CD4-positive, alpha-beta T cell treated with Interleukin-2 at 100 ng/mL for 4 hours (primary cell): ENCODE measurements around the gene EXOC3L4.
A peak's percentile ranks its signal among the peaks of the same experiment; 100 is the strongest.

Experiments
- DNase-seq: peaks from one replicate; pipeline ENCODE4 v3.0.0-alpha.2; 2020; ENCODE audit warnings: low spot score

The EXOC3L4 gene

DNA sequence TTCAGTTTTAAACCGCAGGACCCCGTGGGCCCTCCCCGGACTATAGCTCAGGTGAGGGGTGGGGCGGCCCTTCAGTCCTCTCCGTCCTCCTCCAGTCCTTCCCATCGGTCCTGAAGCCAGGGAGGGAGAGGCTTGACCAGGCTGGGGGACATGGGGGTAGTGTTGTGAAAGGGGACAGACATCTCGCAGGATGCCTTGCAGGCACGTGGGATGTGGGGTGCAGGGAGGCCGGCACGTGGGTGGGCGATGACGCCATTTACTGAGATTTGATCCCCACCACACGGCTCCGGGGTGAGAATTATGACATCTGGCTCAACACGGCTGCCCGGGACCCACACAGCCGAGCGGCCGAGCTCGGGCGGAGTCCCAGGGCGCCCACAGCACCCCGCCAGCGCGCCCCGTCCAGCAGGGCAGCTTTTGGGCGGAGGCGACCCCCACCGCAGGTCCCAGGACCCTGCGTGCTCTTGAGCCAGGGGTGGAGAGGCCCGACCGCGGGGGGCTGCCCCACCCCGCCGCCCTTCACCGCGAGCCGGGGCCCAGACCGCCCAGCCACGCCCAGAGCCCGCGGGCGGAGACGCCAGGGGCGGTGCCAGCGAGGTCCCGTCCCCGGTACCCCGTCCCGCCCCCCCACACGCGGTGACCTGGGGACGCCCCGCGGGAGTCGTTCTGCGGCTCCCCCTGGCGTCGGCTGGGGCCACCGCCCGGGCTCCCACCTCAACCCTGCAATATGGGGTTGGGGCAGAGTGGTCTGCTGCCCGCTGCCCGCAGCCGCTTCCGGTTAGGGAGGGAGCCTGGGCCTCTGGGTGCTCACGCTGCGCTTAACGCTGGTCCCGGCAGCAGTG lies 3.3 kb upstream of the EXOC3L4 start:
- peak; percentile 68 for DNase-seq

DNA sequence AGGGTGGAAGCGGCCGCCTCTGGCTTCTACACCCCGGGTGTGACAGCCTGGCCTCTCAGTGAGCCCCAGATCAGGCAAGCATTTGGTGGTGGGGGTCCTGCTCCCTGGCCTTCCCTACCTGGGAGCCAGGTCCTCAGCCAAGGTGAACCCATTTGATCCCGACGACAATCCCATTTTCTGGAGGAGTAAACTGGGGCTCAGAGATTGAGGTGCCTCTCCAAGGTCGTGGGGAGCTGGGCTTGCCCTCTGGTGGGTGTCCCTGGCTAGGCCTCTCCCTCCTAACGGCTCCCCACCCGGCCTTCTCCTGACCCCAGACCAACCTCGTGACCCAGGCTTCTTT lies 2.7 kb upstream of the EXOC3L4 start:
- no peak for DNase-seq

DNA sequence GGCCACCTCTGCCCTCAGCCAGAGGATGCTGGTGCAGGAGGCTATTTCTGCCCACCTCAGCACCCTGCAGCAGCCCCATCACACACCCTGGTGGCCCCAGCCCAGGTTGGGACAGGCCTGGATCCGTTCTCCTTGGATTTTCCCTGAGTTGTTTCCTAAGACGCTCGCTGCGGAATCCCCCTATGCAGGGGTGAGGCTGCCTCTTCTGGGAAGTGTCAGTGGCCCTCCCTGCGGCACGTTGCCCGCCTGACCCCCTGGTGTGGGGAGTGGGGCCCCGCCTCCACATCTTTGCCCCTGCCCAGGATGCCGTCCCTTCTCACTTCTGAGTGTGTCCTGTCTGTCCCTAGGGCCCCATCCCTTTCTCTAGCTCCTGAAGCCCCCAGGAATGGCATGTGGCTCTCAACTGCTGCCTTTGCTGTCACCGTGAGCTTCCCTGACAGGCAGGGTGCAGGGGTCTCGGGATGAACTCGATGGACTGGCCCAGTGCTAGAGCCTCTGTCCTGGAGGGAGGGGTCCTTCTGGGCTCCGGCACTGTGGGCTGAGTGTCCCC lies 594 bp upstream of the EXOC3L4 start:
- DNase-seq = no peak

DNA sequence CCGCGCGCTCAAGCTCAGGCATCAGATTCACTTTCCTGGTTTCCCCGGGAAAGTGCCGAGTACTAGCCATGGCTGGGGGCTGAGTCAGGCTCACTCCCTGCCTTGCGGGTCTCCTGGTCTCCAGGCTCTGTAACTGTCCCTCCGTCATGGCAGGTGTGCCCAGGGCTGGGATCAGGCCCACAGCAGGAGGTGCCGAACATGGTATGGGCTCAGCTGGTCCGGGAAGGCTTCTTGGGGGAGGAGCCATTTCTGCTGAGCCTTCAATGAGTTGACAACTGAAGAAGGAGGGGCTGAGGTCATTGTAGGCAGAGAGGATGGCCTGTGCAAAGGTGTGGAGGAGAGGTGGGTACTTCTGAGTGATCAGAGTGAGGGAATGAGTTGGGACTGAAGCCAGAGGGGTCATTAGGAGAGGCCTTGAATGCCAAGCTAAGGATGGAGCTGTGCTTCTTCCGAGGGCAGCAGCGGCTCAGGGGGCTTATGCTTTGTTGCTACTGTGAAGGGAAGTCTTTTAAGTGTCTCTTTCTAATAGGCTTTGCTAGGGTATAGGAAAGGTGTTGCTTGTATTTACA lies 769 bp downstream of the EXOC3L4 start:
- DNase-seq = no peak

DNA sequence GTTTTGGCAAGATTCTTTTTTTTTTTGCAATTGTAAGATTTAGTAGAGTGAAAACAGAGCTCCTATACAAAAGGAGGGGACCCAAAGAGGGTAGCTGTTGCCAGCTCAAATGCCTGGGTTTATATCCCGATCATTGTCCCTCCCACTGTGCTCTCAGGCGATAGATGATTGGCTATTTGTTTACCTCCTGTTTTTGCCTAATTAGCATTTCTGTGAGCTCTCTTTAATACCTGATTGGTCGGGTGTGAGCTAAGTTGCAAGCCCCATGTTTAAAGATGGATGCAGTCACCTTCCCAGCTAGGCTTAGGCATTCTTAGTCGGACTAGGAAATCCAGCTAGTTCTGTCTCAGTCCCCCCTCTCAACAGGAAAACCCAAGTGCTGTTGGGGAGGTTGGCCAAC lies 1.9 kb downstream of the EXOC3L4 start:
- DNase-seq = no peak

DNA sequence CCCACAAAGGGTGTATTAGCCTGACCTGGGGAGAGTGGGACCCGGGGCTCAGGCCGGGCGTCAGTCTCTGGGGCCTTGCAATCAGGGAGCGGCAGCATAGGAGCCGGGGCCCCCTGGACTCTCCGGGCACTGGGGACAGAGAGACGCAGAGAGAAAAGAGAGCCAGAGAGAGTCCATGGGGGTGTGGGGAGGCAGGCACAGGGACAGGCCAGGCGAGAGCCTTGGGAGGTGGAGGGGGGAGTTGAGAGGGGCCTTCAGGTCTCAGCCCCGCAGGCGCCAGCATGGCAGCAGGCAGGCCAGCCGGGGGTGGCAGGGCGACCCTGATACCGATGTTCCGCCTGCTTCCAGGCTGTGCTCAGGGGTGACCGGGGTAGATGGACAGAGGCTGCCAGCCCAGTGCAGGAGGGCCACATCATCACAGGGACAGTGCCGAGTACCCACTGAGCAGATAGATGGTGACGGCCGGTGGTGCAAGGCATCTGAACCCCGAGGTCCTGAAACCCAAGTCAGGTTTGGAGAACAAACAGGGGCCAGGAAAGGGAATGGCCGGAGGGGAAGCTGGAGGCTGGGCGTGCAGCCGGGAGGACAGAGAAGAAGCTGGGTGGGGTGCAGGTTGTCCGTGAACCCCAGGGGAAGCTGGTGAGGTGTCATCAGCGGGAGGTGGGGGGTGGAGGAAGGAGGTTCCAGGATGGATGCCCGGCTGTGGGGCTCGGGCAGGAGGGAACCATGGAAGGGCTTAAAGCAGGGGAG lies 2.9 kb downstream of the EXOC3L4 start:
- DNase-seq = no peak

DNA sequence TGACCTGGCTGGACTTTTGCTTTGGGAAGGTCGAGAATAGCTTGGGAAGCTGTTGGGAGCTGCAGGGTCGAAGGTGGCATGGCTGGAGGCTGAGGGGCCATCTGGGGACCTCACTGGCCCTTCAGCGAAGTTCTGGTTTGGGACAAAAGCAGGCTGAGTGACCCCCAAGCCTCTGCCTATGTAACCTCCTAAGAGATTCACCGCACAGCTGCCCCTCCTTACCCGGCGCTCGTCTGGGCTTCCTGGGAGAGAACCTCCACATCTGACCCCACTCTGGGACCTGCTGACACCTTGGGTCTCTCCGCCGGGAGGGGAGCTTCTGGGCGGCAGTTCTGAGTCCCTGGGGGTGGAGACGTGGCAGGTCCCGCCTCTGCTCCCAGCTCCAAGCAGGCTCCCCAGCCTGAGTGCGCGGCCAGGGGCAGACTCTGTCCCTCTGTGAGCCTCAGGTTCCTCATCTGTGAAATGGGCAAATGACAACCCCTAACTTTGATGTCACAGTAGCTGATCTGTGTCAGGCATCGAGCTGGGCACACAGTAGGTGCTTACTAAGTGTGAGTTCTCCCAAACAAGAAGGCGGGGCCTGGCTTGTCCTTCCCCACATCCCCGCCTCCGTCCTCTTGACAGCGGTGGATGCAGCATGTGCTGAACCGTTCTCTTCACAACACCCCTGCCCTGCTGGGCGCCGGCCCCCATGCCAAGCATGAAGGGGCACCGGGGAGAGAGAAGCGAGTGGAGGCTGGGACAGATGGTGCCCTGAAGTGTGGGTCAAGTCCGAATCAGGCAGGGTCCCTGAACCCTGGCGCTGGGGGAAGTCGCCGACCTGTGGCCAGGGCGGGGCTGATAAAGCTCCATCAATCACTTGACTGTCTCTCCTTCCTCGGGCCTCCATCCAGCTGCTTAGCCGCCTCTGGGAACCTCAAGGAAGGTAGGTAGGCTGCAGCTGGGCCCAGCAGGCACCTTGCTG lies 3.8 kb downstream of the EXOC3L4 start:
- no peak for DNase-seq

DNA sequence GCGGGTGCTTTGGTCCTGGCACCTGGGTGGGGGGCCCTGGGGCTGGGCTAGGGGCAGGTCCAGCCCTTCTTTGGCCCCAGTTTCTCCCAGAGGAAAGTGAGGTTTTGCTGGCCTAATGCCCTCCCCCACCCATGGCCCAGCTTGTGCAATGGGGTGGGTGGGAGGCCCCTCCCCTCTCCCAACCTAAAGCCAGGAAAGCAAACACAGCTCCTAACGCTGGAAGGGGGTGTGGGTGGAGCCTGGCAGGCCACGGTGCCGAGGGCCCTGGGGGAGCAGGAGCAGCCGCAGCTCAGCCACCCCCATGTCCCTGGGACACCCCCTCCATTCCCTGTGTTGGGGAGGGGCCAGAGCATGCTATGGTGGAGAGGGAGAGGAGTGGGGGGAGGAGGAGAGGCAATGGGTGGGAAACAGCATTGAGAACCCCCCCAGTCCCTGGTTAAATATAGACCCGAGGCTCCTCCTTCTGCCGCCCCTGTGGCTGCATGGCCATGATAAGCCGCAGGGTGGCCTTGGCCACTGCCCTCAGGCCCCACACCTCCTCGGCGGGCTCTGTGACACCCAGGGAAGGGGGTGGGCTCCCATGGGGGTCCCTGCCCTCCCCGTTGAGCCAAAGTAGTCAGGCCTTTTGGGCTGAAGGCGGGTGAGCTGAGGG lies 4.7 kb downstream of the EXOC3L4 start:
- DNase-seq = no peak

DNA sequence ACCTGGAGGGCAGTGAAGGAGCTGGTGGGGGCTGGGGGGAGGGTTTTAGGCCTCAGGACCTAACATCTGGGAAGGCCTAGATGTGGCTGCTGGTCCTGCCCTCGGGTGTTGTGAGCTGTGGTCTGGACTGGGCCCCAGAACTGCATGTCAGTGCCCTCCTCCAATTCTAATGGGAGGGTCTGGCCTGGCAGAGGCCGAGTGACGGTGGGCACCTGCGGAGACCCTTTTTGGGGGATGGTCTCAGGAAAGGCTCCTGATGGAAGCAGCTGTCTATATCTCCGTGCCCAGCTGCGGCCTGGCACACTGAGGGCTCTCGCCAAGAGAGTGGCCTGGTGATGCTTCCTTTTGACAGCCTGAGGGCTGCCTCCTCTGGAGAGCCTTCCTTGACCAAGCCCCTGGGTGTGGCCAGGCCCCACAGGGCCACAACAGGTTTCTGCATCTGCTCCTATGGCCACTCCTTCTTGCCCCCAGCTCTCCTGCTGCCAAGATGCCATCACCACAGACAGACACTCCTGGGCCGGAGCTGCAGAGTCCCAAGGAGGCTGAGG lies 5.3 kb downstream of the EXOC3L4 start:
- no peak for DNase-seq

DNA sequence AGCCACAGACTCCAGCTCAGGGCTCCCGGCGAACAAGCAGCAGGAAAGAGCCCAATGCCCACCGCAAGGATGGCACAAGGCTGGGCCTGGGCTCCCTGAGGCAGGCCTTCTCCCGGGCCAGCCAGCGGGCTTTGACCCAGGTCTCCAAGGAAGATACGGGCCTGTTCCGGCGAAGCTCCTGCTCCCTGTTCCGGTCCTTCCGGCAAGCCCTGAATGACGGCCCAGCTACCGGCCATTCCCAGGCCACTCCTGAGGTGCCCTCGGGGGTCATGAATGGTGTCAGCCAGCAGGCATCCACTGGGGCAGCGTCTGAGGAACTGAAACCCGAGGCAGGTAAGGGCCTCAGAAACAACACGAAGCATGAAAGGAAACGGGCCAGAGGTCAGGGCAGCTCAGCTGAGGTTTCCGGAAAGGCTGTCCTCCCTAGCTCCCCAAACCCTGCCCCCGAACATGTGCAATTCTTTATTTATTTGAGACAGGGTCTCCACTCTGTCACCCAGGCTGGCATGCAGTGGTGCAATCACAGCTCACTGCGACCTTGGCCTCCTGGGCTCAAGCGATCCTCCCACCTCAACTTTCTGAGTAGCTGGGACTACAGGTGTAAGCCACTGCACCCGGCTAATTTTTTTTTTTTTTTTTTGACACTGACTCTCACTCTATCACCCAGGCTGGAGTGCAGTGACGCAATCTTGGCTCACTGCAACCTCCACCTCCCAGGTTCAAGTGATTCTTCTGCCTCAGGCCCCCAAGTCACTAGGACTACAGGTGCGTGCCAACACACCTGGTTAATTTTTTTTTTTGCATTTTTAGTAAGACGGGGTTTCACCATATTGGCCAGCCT lies 6.0 kb downstream of the EXOC3L4 start:
- DNase-seq = no peak

DNA sequence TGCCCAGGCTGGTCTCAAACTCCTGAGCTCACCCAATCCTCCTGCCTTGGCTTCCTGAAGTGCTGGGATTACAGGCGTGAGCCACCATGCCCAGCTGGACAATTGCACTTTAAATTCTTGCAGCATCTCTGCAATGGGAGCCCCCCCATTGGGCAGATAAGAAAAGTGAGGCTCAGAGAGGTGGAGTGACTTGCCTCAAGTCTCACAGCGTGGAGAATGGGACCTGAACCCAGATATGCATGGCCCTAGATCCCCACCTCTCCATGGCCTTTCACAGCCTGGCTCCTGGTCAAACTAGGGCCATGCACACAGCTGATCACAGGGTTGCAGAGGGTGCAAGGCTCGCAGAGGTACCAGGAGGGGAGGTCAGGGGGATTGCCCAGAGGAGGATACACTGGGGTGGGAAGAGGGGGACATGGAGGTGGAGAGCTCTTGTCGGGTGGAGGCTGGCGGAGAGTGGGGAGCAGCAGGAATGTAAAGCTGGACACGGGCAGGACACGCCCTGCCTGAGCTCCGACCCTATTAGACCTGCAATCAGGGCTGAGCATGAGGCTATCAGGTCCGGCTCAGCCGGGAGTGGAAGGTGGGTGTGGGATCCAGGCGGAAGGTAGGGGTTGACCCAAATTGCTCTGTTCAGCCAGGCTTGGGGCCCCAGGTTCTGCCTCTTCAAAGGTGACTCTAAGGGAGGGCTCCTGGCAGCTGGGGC lies 6.9 kb downstream of the EXOC3L4 start:
- no peak for DNase-seq

DNA sequence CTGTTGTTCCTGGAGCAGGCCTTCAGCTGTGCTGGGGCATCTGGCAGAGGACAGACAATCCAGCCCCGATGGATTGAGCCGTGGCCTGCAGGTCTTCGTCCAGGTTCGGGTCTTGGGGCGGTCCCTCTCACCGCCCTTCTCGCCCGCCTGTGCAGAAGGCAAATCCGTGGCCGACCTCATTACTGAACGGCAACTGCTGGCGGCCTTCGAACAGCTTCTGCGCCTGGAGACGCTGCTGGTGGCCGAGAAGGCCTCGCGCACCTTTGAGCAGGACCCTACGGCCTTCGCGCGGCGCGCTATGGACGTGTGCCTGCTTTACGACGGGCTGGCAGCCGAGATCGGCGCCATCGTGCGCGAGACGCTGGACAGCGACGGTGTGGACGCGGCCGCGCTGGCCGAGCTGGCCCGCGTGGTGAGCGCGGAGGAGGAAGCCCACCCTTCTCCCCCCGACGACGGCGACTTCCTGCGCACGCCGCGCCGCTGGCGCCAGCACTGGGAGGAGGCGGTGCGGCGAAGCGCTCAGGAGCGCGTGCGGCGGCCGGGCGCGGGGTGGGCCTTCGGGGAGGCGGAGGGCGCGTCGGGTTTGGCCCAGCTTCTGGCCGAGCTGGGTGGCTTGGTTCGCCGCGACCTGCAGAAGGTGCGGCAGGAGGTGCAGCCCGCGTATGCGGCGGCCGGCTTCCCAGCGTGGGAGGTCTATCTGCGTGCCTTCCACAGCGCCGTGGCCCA lies 7.6 kb downstream of the EXOC3L4 start:
- no peak for DNase-seq

DNA sequence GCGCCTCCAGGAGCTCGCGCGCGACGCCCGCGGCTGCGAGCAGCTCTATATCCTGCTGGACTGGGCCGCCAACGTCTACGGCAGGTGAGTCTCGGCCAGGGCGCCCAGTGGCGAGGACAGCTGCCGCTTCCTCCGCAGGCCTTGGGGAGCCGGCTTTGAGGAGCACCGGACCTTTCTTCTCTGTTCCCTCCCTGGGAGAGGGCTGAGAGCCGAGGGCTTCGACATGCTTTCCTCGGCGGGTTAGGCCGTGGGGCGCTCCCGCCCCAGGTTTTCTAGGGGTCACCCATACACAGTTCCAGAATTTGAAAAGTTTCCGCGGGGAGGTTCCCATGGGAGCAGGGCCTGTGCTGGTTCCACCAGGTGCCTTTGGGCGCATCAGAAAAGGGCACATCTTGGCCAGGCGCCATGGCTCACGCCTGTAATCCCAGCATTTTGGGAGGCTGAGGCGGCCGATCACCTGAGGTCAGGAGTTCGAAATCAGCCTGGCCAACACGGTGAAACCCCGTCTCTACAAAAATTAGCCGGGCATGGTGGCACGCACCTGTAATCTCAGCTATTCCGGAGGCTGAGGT lies 8.2 kb downstream of the EXOC3L4 start:
- DNase-seq = no peak

DNA sequence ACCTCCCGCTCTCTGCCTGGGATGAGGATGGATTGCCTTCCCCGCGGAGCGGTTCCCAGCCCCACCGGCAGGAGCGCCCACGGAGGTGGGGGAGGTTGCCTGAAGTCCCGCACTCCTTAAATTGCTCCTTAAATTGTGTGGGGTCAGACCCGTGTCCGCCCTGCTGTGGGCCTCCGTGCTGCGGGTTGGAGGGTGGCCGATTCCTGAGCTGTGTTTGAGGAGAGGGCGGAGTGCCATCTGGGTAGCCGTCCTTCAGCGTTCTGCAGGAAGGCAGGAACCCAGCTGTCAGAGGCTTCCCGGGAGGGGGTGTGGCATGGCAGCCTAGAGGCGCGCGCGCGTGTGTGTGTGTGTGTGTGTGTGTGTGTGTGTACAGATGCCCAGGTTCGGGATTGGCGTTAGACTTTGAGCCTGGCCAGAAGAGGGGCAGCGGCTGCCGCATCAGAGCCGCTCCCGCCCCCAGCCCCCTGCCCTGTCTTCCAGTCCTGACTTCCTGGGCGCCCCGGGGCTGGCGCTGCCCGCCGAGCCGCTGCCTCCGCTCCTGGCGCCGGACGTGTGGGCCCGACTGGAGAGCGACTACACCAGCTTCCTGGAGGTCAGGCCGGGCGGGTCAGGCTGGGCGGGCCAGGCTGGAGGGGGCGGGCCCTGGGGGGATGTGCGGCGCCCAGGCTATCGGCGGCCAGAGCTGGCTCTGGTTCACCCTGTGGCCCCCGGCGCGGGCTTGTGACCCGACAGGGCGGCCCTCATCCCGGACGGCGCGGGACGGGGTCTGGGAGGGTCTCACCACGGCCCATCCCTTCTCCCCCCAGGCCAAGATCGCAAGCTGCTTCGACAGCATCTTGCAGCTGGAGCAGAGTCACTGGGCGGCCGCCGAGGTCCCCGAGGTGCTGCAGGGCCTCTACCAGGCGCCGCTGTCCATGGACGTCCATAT lies 9.2 kb downstream of the EXOC3L4 start:
- DNase-seq = no peak

DNA sequence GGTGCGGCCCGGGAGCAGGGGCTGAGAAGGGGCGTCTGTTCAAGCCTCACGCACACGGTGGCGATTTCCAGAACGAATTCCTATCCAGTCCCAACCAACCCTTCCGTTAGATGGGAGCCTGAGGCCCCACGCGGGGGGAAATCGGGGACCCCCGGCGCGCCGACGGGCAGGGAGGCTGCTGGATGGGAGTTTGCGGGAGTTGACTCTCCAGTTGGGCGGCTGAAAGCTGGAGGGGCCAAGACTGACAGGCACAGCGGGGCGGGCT lies 9.8 kb downstream of the EXOC3L4 start:
- no peak for DNase-seq

DNA sequence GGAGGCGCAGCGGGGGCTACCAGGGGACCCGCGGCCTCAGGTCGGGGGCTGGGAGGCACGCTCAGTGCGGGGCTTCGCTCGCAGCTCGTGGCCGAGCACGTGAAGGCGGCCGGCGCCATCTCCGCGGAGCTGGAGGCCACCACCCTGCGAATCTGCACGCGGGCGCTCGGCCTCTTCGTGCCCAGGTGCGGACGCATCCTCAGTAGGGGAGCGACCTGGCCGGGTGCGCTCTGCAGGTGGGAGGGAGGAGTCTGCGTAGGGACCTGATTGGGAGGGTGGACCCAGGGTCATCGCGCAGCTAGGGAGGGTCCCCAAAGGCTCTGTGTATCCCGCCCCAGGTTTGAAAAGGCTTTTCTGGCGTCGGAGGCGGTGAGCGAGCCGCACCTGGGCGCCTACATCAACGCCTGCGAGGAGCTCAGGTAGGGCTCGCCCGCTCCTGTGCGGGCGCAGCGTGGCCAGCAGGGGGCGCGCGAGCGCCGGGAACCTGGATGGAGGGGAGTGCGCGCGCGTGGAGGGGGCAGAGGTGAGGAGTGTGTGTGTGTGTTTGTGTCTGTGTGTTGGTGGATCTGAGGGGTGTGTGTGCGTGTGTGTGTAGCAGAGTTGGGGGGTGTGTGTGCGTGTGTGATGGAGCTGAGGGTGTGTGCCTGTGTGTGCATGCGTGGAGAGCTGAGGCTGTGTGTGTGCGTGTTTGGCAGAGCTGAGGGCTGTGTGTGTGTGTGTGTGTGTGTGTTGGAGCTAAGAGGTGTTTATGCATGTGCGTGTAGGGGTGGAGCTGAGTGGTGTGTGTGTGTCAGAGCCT lies 10.3 kb downstream of the EXOC3L4 start:
- peak; percentile 74 for DNase-seq
